ENCODE results near the gene SLBP. TPM values are rescaled to one million over a fixed set of nuclear protein-coding genes. Genes with fewer than 3 reads are reported as not detected.

SLBP gene
- total RNA-seq, 1 experiment from 2014 or later: 73.4 TPM

DNA sequence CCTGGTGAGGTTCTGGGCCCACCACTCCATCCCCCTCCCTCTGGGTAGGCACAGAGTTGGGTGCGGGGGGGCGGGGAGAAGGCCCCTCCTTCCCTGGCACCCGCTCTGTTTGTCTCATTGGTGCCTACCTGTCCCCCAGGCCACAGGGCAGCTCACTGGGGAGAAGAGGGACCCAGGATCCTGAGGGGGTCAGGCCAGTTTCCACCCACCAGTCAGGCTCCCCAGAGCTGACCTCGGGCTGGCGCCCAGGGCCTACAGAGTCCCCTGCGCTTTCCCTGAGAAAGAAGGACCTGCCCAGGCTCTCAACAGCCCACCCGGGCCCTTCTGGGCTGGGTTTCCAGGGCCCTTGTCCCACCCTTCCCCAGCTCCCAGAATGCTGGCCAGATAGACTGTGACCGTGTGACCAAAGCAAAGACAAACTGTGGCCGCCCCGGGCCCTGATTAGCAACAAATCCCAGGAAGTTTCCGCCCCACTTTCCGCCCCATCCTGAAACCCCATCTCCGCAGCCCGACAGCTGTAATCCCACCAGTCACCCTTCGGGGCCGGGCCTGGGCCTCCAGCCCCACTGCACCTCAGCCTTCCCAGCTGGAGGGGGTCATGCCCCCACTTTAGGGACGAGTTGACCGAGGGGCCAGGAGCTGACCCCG, 47.2 kb upstream of the SLBP start:
- intact Hi-C loops (cut with micrococcal nuclease; ENCODE audit: unreplicated experiment) (no loop called here), in situ Hi-C loops (cut with HindIII; ENCODE audit: low pct_unique_long_range_greater_than_20kb, low sequenced_read_pairs) (no loop called here)
- no peaks in the 10 kb centered on the region; the same call in 1 of the 2 replicates for H3K4me1 ChIP-seq (ENCODE audit: control insufficient read depth, insufficient read depth, low read length)
- H3K9me3 ChIP-seq (ENCODE audit: control insufficient read depth, insufficient read depth, low read depth, low read length): no peaks in the 10 kb centered on the region
- DNase-seq (ENCODE audit: low read depth, low spot score) (no peak), ATAC-seq (no peak)
- H3K36me3 ChIP-seq (ENCODE audit: control insufficient read depth, insufficient read depth, low read length): no peaks in the 10 kb centered on the region
- no peak overlapping the region for H3K4me3 ChIP-seq (ENCODE audit: low read depth in 2 of 2, low read length in 2 of 2)
- no peaks in the 10 kb centered on the region for H3K27me3 ChIP-seq (ENCODE audit: control insufficient read depth, insufficient read depth, low read length)
- TF ChIP-seq TCF7L2 (IDR thresholded peaks at IDR 0.05; ENCODE audit: low read depth, low read length) (no peak), POLR2AphosphoS5 (IDR thresholded peaks at IDR 0.05; ENCODE audit: low read depth, low read length) (no peak), SIN3A (IDR thresholded peaks at IDR 0.05; ENCODE audit: borderline replicate concordance, insufficient read depth, low read depth, low read length) (no peak)
- TF ChIP-seq, protein P1, sequence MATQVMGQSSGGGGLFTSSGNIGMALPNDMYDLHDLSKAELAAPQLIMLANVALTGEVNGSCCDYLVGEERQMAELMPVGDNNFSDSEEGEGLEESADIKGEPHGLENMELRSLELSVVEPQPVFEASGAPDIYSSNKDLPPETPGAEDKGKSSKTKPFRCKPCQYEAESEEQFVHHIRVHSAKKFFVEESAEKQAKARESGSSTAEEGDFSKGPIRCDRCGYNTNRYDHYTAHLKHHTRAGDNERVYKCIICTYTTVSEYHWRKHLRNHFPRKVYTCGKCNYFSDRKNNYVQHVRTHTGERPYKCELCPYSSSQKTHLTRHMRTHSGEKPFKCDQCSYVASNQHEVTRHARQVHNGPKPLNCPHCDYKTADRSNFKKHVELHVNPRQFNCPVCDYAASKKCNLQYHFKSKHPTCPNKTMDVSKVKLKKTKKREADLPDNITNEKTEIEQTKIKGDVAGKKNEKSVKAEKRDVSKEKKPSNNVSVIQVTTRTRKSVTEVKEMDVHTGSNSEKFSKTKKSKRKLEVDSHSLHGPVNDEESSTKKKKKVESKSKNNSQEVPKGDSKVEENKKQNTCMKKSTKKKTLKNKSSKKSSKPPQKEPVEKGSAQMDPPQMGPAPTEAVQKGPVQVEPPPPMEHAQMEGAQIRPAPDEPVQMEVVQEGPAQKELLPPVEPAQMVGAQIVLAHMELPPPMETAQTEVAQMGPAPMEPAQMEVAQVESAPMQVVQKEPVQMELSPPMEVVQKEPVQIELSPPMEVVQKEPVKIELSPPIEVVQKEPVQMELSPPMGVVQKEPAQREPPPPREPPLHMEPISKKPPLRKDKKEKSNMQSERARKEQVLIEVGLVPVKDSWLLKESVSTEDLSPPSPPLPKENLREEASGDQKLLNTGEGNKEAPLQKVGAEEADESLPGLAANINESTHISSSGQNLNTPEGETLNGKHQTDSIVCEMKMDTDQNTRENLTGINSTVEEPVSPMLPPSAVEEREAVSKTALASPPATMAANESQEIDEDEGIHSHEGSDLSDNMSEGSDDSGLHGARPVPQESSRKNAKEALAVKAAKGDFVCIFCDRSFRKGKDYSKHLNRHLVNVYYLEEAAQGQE (IDR thresholded peaks at IDR 0.05; ENCODE audit: insufficient read depth in 1 of 2, low read depth in 2 of 2, low read length in 1 of 2): no peak
- TF ChIP-seq, protein P2, sequence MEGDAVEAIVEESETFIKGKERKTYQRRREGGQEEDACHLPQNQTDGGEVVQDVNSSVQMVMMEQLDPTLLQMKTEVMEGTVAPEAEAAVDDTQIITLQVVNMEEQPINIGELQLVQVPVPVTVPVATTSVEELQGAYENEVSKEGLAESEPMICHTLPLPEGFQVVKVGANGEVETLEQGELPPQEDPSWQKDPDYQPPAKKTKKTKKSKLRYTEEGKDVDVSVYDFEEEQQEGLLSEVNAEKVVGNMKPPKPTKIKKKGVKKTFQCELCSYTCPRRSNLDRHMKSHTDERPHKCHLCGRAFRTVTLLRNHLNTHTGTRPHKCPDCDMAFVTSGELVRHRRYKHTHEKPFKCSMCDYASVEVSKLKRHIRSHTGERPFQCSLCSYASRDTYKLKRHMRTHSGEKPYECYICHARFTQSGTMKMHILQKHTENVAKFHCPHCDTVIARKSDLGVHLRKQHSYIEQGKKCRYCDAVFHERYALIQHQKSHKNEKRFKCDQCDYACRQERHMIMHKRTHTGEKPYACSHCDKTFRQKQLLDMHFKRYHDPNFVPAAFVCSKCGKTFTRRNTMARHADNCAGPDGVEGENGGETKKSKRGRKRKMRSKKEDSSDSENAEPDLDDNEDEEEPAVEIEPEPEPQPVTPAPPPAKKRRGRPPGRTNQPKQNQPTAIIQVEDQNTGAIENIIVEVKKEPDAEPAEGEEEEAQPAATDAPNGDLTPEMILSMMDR (IDR thresholded peaks at IDR 0.05): no peak
- CTCF ChIA-PET: interaction anchor here (0.6 to 0.8 kb wide), 2 partner anchors 23 to 334 kb away, joined by 3 read pairs; no protein-coding TSS in a partner anchor
- no peak overlapping the region for H3K27ac ChIP-seq (ENCODE audit: low read length)
- BruUV-seq (replicated peaks): no TSS peak
- POLR2A ChIA-PET: interaction anchor here (0.7 kb wide), 1 partner anchor 96 kb away, joined by 7 read pairs; no protein-coding TSS in a partner anchor

DNA sequence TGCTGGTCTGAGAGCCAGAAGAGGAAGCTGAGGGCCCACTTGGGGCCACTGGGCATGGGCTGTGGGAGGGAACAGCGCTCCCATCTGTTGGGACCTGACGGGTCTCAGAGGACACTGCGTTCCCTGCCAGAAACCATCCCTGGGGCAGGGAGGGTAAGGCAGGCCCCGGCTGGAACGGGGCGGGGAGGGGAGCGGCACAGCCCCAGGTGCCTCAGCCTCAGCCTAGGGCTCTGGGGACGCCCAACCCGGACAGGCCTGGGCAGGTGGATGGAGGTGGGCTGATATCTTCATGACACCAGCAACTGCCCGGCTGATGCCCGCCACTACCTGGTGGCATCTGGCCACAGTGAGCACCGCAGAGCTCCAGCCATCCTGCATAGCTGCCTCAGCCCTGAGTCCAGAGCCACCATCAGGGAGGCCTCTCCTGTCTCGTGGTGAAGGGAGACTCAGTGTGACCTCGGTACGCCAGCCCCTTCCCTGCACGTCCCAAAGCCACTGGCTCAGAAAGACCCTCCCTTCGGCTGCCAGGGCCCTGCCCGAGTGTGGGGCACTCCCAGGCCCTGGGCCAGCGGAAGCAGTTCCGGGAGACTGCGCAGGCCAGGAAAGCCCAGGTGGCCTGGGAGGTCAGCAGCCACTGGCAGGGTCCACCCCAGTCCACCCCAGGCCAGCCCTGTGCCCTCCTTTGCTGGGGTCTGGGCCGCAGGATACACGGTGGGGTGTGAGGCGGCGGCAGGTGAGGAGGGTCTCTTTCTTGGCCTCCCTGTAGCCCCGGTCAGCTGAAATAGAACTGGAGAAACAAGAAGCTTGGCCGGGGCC, 46.4 kb upstream of the SLBP start:
- no TSS peak for BruUV-seq (replicated peaks)
- DNase-seq (ENCODE audit: low read depth, low spot score): no peak
- in situ Hi-C loops (cut with HindIII; ENCODE audit: low pct_unique_long_range_greater_than_20kb, low sequenced_read_pairs): no loop called here
- Histone ChIP-seq H3K27ac (ENCODE audit: low read length) (no peak overlapping the region), H3K9me3 (ENCODE audit: control insufficient read depth, insufficient read depth, low read depth, low read length) (no peaks in the 10 kb centered on the region), H3K36me3 (ENCODE audit: control insufficient read depth, insufficient read depth, low read length) (no peaks in the 10 kb centered on the region), H3K4me3 (ENCODE audit: low read depth in 2 of 2, low read length in 2 of 2) (no peak overlapping the region), H3K4me1 (ENCODE audit: control insufficient read depth, insufficient read depth, low read length) (no peaks in the 10 kb centered on the region; the same call in none of the 2 replicates), H3K27me3 (ENCODE audit: control insufficient read depth, insufficient read depth, low read length) (no peaks in the 10 kb centered on the region)
- intact Hi-C loops (cut with micrococcal nuclease; ENCODE audit: unreplicated experiment): no loop called here
- TF ChIP-seq, protein P2 (IDR thresholded peaks at IDR 0.05): no peak
- TF ChIP-seq POLR2AphosphoS5 (IDR thresholded peaks at IDR 0.05; ENCODE audit: low read depth, low read length): no peak
- TF ChIP-seq, protein P1 (IDR thresholded peaks at IDR 0.05; ENCODE audit: insufficient read depth in 1 of 2, low read depth in 2 of 2, low read length in 1 of 2): no peak
- TF ChIP-seq SIN3A (IDR thresholded peaks at IDR 0.05; ENCODE audit: borderline replicate concordance, insufficient read depth, low read depth, low read length): no peak
- TF ChIP-seq TCF7L2 (IDR thresholded peaks at IDR 0.05; ENCODE audit: low read depth, low read length): no peak
- ChIA-PET POLR2A (no interaction called here), CTCF (interaction anchor here (0.5 kb wide), 1 partner anchor 25 kb away, joined by 7 read pairs; no protein-coding TSS in a partner anchor)
- no peak for ATAC-seq
